Keratinocyte (primary cell): ENCODE measurements around the gene NR2C2AP. TPM values are rescaled to one million over a fixed set of nuclear protein-coding genes. Genes with fewer than 3 reads are reported as not detected.

Source experiments
- DNase-seq: peaks from one replicate; pipeline ENCODE4 v3.0.0-alpha.2; 2011; ENCODE audit warnings: low read depth, missing footprints, low spot score
- FAIRE-seq: peaks from 2 replicates; lab custom pipeline; 2011; peaks lifted over from hg19 to GRCh38; lab: Jason Lieb, UNC
- H2AFZ ChIP-seq: 2 replicates; pipeline ENCODE4 v1.6.0; 2012; ENCODE audit warnings: low read length, control low read depth, inconsistent platforms; ENCODE audit not compliant: control insufficient read depth
- H3K27ac ChIP-seq: 2 replicates; pipeline ENCODE4 v1.5.1; 2011; ENCODE audit warnings: low read length; ENCODE audit not compliant: control insufficient read depth, insufficient read depth
- H3K27me3 ChIP-seq: 3 replicates; pipeline ENCODE4 v1.6.0; 2011; ENCODE audit warnings: low read length; ENCODE audit not compliant: control insufficient read depth, insufficient read depth; ENCODE audit errors: extremely low read depth
- H3K36me3 ChIP-seq, 2 experiments: 2 replicates in 1 of 2; 3 replicates in 1 of 2; pipeline ENCODE4 v1.5.1; 2011; ENCODE audit warnings: low read length in 2 of 2, mild to moderate bottlenecking in 1 of 2; ENCODE audit not compliant: control insufficient read depth in 2 of 2, insufficient read depth in 2 of 2; ENCODE audit errors: extremely low read depth in 1 of 2
- H3K4me1 ChIP-seq: 3 replicates; pipeline ENCODE4 v1.5.1; 2011; ENCODE audit warnings: low read length; ENCODE audit not compliant: control insufficient read depth, insufficient read depth; ENCODE audit errors: extremely low read depth
- H3K4me2 ChIP-seq: 3 replicates; pipeline ENCODE4 v1.6.0; 2011; ENCODE audit warnings: low read depth, low read length; ENCODE audit not compliant: control insufficient read depth, insufficient read depth; ENCODE audit errors: extremely low read depth
- H3K4me3 ChIP-seq, 3 experiments: fragments of 200-600 bp in 1 of 3; sonication (generic) in 1 of 3; 2 replicates in 2 of 3; 3 replicates in 1 of 3; pipeline ENCODE4 v1.5.1; 2011 to 2016; ENCODE audit warnings: low read length in 3 of 3, mild to moderate bottlenecking in 3 of 3, control low read depth in 2 of 3, inconsistent platforms in 1 of 3, low read depth in 1 of 3, mixed read lengths in 1 of 3, mixed run types in 1 of 3, moderate library complexity in 1 of 3; ENCODE audit not compliant: control insufficient read depth in 2 of 3, insufficient read depth in 2 of 3; ENCODE audit errors: extremely low read depth in 1 of 3
- H3K79me2 ChIP-seq: 2 replicates; pipeline ENCODE4 v1.6.0; 2012; ENCODE audit warnings: low read length; ENCODE audit not compliant: control insufficient read depth, insufficient read depth
- H3K9ac ChIP-seq: 3 replicates; pipeline ENCODE4 v1.6.0; 2011; ENCODE audit warnings: low read length; ENCODE audit not compliant: control insufficient read depth, insufficient read depth; ENCODE audit errors: extremely low read depth
- H3K9me1 ChIP-seq: 3 replicates; pipeline ENCODE4 v1.6.0; 2011; ENCODE audit warnings: low read length; ENCODE audit not compliant: control insufficient read depth, insufficient read depth; ENCODE audit errors: extremely low read depth
- H3K9me3 ChIP-seq: 2 replicates; pipeline ENCODE4 v1.5.1; 2012; ENCODE audit warnings: low read depth, low read length; ENCODE audit not compliant: control insufficient read depth
- H4K20me1 ChIP-seq: 3 replicates; pipeline ENCODE4 v1.6.0; 2011; ENCODE audit warnings: low read length; ENCODE audit not compliant: control insufficient read depth, insufficient read depth; ENCODE audit errors: extremely low read depth
- EZH2 ChIP-seq: IDR thresholded peaks from one replicate; pipeline ENCODE4 v1.6.1; 2012; ENCODE audit warnings: inconsistent platforms, mild to moderate bottlenecking, low read length, moderate library complexity
- dilution Hi-C: fragments of 300-500 bp; cut with MboI; formaldehyde crosslinking; loops from one replicate; pipeline ENCODE4 v1.7.0; 2020; ENCODE audit warnings: low sequenced_read_pairs; ENCODE audit not compliant: extremely low pct_ligation_motif_present
- polyA plus RNA-seq, 5 experiments: library from polyadenylated mRNA; depleted of rRNA in 3 of 5; stranded (reverse) in 3 of 5; stranded (forward) in 1 of 5; unstranded in 1 of 5; fragments of >200 nt; gene quantifications; 1 replicate in 1 of 5; 2 replicates in 3 of 5; 3 replicates in 1 of 5; pipeline versions ENCODE4 v1.2.1 to v1.2.3, GENCODE V29; 2011 to 2012; ENCODE audit warnings: missing spikeins in 2 of 5, low read depth in 1 of 5, low replicate concordance in 1 of 5
- TF ChIP-seq, protein P1 (sequence below), 3 experiments: IDR thresholded peaks in 1 of 3; conservative IDR thresholded peaks in 1 of 3; optimal IDR thresholded peaks in 1 of 3; 2 replicates in 2 of 3; 3 replicates in 1 of 3; pipeline versions ENCODE3 to v1.5.1; 2011; ENCODE audit warnings: low read length in 3 of 3, mild to moderate bottlenecking in 3 of 3, moderate library complexity in 2 of 3, control low read depth in 1 of 3, inconsistent platforms in 1 of 3; ENCODE audit not compliant: insufficient read depth in 2 of 3; ENCODE audit errors: extremely low read depth in 1 of 3

The NR2C2AP gene
- polyA plus RNA-seq, 1 donor (not counting 4 experiments of a cell fraction or from before 2014, with no cell fraction given): 12.3 TPM

GRCh38 chr19:19165396-19165795 is 37.8 kb downstream of the NR2C2AP start:
- no peaks in the 10 kb centered on the region for H3K9me3 ChIP-seq
- no peak overlapping the region for H3K27ac ChIP-seq
- DNase-seq: no peak
- H3K79me2 ChIP-seq: no peaks in the 10 kb centered on the region
- no peak overlapping the region for H3K9ac ChIP-seq
- no peaks in the 10 kb centered on the region for H3K4me1 ChIP-seq
- TF ChIP-seq EZH2: no peak
- peaks cover 5% of the 10 kb centered on the region for H4K20me1 ChIP-seq
- H3K9me1 ChIP-seq: no peaks in the 10 kb centered on the region
- no peak for FAIRE-seq
- H3K4me2 ChIP-seq: no peak overlapping the region
- H2AFZ ChIP-seq: no peak overlapping the region
- H3K36me3 ChIP-seq: no peaks in the 10 kb centered on the region
- dilution Hi-C loops: no loop called here
- no peak overlapping the region for H3K4me3 ChIP-seq
- no peaks in the 10 kb centered on the region for H3K27me3 ChIP-seq

DNA sequence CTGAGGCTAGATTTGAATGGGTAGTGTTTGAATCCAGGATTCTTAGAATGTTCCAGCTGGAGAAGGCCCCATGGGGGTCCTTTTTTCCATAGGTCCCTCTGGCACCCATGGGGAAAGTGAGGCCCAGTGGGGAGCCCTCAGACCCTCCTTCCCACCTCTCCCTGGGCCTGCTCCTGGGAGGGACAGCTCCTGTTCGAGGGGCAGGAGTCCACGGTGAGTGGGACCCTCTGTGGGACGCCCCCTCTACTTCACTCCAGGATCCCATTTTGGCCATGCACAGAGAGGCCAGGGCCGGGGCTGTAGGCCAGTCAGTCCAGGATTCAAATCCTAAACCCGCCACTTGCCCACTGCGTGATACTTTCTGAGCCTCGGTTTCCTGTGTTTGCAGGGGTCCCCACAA is 40.7 kb downstream of the NR2C2AP start:
- Histone ChIP-seq H3K79me2 (no peaks in the 10 kb centered on the region), H3K9me3 (no peaks in the 10 kb centered on the region), H3K9ac (no peak overlapping the region), H2AFZ (no peak overlapping the region), H3K4me1 (no peaks in the 10 kb centered on the region), H3K4me2 (no peak overlapping the region), H3K9me1 (no peaks in the 10 kb centered on the region), H3K27me3 (no peaks in the 10 kb centered on the region), H3K27ac (no peak overlapping the region), H4K20me1 (no peaks in the 10 kb centered on the region), H3K36me3 (no peaks in the 10 kb centered on the region), H3K4me3 (no peak overlapping the region)
- dilution Hi-C loops: no loop called here
- TF ChIP-seq, protein P1, sequence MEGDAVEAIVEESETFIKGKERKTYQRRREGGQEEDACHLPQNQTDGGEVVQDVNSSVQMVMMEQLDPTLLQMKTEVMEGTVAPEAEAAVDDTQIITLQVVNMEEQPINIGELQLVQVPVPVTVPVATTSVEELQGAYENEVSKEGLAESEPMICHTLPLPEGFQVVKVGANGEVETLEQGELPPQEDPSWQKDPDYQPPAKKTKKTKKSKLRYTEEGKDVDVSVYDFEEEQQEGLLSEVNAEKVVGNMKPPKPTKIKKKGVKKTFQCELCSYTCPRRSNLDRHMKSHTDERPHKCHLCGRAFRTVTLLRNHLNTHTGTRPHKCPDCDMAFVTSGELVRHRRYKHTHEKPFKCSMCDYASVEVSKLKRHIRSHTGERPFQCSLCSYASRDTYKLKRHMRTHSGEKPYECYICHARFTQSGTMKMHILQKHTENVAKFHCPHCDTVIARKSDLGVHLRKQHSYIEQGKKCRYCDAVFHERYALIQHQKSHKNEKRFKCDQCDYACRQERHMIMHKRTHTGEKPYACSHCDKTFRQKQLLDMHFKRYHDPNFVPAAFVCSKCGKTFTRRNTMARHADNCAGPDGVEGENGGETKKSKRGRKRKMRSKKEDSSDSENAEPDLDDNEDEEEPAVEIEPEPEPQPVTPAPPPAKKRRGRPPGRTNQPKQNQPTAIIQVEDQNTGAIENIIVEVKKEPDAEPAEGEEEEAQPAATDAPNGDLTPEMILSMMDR (optimal IDR thresholded peaks at IDR 0.05 in 1 of 3, IDR thresholded peaks at IDR 0.05 in 1 of 3, conservative IDR thresholded peaks at IDR 0.05 in 1 of 3; ENCODE audit: extremely low read depth in 1 of 3, insufficient read depth in 2 of 3, low read length in 3 of 3): no peak
- no peak for TF ChIP-seq EZH2
- DNase-seq: no peak
- FAIRE-seq: no peak

- Histone ChIP-seq H3K36me3 (no peaks in the 10 kb centered on the region), H3K4me2 (no peak overlapping the region), H3K9me3 (no peaks in the 10 kb centered on the region), H3K4me1 (no peaks in the 10 kb centered on the region), H2AFZ (no peak overlapping the region), H3K9me1 (no peaks in the 10 kb centered on the region), H3K79me2 (no peaks in the 10 kb centered on the region), H4K20me1 (no peaks in the 10 kb centered on the region), H3K27ac (no peak overlapping the region), H3K27me3 (no peaks in the 10 kb centered on the region), H3K9ac (no peak overlapping the region), H3K4me3 (no peak overlapping the region)
- dilution Hi-C loops: no loop called here
- TF ChIP-seq, protein P1 (optimal IDR thresholded peaks at IDR 0.05 in 1 of 3, IDR thresholded peaks at IDR 0.05 in 1 of 3, conservative IDR thresholded peaks at IDR 0.05 in 1 of 3; ENCODE audit: extremely low read depth in 1 of 3, insufficient read depth in 2 of 3, low read length in 3 of 3): no peak
- TF ChIP-seq EZH2: no peak
- DNase-seq (no peak), FAIRE-seq (no peak)
Observed at GRCh38 chr19:19160461-19161035, 42.7 kb downstream of the NR2C2AP start.
